HG03196 (cell line): ENCODE data around the gene SF3B5.
A peak's percentile ranks its signal among the peaks of the same experiment; 100 is the strongest.
"Not testable (repeated sequence)": the region's sequence is repeated elsewhere in the genome, so short reads cannot be mapped to it uniquely, and the experiment has no call there.

Experiments
- ATAC-seq: cut with Tn5 transposase; IDR thresholded peaks from one replicate; pipeline ENCODE4 v1.9.1; 2021; ENCODE audit not compliant: unreplicated experiment

Gene SF3B5

DNA sequence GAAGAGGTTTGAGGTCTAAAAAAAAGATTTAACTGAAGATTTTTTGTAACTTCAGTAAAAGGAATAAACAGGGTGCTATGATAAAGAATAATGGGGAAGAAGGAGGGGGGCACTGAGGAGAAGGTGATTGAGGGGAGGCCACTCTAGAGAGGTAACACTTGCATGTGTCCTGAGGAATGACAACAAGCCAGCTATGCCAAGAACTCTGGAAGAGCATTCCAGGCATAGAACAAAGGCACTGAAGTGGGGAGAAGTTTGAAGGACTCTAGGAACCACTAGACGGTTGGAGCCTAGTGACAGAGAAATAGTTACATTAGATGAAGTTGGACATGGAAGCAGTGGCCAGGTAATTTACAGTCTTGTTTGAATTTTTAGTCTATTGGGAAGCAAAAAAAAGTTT is 10.8 kb upstream of the SF3B5 start:
- no peak for ATAC-seq

DNA sequence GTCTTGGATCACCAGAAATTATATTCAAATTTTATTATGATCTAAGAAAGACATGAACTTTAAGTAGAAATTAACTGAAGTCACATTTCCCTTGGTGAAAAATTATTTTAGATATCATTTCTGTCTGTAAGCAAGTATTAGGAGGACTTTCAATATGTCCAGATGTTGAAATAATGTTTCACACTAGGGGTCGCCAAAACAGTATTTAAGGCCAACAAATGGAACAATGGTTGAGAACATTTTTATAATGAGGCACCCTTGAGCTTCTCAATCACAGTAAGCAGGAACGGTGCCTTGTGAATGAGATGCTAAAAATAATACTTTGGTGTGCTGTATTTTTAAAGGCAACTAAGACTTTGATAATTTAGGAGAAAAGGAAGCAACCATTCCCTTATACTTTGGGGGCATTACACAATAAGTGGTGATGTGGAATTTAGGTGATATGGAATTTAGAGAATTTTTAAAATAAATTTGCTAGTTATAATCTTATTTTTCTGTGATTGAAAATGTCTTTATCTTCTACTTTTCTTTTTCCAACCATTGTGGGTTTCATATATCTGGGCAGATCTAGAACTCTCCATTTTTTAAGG is 9.6 kb upstream of the SF3B5 start:
- ATAC-seq = peak; percentile 82

DNA sequence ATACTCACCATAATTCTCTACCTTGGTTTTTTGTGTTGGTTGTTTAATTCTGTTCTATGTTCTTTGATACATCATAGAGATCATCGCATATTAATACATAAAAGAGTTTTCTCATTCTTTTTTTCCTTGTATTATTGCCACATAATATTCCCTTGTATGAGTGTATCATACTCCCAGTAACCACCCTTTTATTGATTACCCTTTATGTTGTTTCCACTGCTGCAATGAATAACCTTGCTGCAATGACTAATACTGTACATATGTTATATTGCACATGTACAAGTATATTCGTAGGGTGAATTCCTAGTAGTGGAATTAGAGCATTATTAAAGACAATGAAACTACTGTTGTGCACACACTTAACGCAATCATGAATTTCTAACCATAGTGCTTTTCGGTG is 9.1 kb upstream of the SF3B5 start:
- ATAC-seq = no peak

DNA sequence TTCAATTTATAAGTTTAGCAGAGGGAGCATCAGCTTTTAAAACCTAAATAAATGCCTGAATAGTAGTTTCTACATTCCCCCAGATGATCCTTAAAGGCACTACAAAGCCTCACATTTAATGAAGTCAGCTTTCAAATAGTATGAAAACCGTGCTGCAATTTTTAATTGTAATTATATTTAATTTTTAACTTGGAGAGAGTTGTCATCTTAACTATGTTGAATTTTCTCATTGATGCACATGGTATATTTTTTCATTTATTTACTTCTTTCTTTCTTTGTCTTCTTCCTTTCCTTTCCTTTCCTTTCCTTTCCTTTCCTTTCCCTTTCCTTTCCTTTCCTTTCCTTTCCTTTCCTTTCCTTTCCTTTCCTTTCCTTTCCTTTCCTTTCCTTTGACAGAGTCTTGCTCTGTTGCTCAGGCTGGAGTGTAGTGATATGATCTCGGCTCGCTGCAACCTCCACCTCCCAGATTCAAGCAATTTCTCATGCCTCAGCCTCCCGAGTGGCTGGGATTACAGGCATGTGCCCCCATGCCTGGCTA is 7.7 kb upstream of the SF3B5 start:
- no peak for ATAC-seq

DNA sequence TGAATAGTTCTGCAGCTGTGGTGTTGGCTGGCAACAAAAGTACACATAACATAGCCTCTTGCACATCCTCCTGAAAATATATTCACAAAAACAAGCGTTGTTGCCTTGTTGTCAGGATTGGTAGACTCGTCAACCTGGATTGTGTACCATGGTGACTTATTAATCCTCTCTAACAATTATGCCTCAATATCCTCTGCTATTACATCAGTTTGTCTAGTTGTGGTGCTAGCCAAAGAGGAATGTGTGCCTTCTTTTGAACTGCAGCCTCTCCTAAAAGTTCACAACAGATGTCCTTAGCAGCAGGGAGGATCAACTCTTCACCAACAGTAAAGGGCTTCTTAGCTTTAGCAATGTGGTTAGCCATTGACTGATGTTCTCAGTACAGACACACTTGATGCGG is 3.6 kb upstream of the SF3B5 start:
- ATAC-seq = no peak

DNA sequence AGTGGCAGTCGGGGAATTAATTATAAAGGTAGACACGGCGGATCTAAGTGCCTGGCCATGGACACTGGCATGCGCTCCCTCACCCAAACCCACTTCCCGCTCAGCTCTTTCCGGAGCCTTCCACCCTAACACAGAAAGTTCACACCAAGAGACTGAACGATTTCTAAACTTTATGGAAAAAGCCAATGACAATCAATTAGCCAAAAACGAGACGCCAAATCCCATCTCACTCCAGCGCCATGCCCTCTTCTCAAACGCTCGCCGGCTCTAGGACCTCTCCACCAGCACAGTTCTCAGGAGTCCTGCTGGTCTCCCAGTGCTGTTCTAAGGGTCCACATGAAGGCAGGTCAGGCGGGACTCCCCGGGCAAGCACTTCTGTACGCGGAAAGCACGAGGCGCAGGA is 641 bp downstream of the SF3B5 start:
- ATAC-seq = peak; percentile 4

DNA sequence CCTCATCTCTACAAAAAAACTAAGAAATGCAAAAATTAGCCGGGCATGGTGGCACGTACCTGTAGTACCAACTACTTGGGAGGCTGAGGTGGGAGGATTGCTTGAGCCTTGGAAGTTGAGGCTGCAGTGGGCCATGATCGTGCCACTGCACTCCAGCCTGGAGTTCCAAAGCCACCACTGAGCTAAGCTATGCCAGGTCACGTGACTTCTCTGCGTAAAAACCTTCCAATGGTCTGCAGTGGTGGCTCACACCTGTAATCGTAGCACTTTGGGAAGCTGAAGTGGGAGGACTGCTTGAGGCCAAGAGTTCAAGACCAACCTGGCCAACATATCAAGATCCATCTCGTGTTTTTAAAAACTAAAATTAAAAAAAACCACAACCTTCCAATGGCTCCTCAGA is 1.7 kb downstream of the SF3B5 start:
- no peak for ATAC-seq

DNA sequence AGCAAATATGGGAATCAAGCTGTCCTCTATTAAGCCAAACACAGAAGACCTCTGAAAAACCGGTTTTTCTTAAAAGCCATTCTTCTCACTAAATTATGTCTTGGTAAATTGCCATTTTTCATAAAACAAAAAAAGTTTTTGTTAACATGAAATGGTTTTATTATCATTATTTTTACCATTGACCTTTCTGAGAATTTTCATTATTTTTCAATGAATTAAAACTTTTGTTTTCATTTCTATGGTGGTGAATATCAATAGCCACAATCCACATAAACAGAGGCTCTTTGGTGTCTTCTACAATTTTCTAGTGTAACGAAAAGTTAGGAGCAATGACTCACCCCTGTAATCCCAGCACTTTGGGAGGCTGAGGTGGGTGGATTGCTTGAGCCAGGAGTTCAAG is 2.1 kb downstream of the SF3B5 start:
- no peak for ATAC-seq

DNA sequence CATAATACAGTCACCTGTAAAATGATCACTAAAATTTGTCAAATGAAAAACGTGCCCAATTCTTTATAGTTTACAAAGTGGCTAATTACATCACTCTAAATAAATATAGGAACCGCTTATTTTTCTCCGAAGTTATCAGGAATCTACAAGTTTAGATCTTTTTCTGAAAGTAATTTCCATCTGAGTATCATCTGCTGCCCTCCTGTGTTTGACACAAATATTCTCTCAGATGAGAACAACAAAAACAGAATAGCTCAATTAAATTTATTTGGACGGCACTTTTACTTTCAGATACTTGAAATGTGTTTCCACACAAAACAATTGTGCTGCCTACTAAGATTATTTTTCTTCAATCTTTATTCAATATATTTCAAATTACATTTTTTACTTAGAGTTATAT is 5.0 kb downstream of the SF3B5 start:
- ATAC-seq = no peak

DNA sequence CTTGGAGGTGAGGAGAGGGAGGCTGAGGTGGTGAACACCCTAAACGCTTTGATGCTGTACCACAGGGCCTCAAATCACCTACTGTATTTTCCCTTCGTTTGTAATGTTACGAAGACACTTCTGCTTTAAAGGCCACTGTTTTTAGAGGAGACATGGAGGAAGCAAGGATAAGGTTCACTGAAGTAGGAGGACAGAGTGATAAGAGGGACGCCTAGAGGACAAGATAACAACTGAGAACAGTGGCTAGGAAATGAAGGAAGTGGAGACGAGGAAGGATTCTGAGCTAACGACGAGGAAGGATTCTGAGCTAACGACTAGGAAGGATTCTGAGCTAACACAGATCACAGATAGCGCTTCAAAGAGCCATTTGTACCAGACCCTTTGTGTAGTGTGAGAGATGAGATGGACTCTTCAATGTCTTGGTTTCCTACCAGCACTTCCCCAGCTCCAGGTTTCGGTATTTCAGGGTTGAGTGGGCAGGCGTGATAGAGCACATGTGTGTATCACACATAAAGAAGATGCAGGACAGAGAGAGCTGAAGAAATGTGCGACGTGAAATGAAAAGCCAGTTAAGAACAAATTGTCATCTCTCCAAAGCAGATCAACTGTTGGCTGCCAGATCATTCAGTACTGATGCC is 7.5 kb downstream of the SF3B5 start:
- ATAC-seq = no peak

DNA sequence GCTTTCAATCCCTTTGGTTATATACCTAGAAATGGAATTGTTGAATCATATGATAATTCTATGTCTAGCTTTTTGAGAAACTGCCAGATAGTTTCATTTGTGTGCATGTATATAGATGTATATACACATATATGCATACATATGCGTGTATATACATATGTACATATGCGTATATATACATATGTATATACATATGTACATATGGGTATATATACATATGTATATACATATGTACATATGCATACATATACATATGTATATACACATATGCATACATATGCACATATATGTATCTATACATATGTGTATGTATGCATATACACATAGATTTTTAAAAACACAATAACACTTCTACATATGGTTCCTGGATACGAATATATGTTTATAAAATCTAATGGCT is 8.4 kb downstream of the SF3B5 start:
- ATAC-seq = no peak

DNA sequence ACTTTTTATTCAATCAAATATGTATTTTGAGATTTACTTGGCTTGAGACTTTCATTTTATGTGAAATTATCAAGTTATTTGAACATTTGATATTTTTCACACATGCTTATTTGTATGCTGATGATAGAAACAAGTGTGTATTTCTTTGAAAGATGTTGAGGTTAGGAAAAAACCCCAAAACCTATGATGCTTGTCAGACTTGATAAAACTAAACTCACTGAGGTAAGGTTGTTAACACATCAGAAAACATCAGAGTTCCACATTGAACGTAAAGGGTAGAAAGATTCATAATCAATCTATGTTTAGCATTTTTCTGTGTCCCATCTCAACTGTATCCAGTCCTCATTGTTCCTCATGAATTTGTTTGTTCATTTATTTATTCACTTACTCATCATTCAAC is 12.2 kb downstream of the SF3B5 start:
- no peak for ATAC-seq

DNA sequence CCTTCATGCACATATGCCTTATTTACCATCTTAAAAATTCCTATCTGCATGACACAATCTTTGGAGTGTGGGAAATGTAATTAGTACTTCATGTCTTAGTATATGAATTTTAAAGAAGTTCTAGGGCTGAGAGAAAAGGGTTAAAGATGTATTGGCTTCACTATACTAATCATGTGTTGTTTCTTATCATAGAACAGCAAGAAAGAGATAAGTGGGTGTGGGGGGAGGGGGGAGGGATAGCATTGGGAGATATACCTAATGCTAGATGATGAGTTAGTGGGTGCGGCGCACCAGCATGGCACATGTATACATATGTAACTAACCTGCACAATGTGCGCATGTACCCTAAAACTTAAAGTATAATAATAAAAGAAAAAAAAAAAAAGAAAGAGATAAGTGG is 13.0 kb downstream of the SF3B5 start:
- not testable (repeated sequence) for ATAC-seq

DNA sequence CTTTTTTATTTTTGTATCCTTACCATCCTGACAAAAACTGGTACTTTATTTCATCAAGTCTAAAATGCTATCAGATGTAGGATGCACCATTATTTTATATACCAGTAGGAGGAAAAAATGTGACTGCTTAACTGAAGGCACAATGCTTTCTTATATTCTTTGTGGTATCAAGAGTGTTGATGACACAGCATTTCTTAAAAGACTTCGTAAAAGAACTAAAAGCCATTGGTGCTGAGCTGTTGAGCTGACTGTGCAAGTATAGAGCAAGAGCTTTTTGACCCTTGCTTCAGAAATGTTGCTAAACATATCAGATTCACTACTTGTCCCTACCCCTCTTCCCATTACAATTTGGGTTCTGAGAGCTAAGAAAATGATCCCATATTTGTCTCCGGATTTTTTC is 17.5 kb downstream of the SF3B5 start:
- ATAC-seq = no peak

DNA sequence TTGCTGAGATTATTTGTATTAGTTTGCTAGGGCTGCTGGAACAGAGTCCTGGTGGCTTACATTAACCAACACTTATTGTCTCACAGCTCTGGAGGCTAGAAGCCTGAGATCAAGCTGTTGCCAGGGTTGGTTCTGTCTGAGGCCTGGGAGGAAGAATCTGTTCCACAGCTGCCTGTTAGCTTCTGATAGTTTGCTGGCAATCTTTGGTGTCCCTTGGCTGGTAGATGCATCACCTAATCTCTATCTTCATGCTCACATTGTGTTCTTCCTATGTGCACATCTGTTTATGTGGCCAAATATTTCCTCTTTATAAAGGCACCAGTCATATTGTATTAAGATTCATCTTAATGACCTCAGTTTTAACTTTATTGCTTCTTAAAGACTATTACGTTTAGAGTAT is 19.5 kb downstream of the SF3B5 start:
- no peak for ATAC-seq

DNA sequence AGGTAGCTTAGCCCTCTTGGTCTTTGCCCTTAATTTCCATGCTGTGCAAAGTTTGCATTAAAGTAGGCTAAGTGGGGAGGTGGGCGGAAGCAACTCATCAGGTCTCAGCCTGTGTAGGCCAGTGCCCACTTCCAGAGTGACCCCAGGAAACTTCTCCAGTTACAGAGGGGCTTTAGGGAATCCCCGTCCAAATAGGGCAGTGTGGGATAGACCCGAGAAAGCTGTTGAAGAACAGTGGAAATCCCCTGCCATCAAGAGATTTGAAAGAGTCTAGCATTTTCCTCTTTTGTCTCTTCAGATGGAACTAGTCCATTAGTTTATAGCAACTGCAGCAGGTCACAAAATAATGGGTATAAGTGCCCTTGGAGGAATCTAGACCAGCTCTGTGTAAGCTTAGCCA is 20.2 kb downstream of the SF3B5 start:
- no peak for ATAC-seq

DNA sequence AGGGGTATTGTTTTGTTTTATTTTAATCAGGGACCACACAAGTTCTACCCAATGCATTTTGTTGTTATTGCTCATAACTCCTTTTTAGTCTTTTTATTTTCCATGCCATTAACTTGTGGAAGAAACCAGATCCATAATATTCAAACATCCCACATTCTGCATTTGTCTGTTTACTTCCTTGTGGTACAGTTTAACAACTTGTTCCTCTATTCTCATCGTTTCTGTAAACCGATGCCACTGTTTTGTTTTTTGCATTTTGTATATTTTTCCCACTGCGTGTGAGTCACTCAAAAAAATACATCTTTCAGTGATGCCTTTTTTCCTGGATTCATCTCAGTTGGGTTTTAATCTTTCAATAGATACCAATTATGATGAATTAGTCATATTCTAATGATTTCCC is 22.3 kb downstream of the SF3B5 start:
- no peak for ATAC-seq

DNA sequence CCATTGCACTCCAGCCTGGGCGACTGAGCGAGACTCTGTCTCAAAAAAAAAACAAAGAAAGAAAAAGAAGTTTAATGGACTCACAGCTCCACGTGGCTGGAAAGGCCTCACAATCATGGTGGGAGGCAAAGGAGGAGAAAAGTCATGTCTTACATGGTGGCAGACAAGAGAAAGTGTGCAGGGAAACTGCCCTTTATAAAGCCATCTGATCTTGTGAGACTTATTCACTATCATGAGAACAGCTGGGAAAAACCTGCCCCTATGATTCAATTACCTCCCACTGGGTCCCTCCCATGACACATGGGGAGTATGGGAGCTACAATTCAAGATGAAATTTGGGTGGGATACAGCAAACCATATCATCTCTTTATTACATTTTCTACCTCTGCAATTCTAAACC is 25.9 kb downstream of the SF3B5 start:
- ATAC-seq = no peak

DNA sequence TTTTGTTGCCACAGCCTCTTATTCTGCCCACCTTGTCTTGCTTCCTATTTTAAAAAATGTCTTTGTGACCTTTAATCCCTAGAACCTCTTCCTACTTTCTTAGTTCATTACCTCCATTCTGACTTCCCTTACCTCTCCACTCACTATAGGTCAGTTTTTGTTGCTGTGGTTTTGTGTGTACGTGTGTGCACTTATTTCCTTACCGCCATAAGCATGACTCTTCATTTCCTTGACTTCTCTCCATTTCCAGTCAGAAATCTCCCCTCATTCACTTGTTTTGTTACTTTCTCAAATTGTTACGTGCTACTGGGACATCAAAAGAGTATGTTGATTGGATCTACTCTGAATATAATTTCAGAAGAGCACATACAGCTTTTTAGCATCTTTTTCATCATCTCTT is 26.6 kb downstream of the SF3B5 start:
- no peak for ATAC-seq

DNA sequence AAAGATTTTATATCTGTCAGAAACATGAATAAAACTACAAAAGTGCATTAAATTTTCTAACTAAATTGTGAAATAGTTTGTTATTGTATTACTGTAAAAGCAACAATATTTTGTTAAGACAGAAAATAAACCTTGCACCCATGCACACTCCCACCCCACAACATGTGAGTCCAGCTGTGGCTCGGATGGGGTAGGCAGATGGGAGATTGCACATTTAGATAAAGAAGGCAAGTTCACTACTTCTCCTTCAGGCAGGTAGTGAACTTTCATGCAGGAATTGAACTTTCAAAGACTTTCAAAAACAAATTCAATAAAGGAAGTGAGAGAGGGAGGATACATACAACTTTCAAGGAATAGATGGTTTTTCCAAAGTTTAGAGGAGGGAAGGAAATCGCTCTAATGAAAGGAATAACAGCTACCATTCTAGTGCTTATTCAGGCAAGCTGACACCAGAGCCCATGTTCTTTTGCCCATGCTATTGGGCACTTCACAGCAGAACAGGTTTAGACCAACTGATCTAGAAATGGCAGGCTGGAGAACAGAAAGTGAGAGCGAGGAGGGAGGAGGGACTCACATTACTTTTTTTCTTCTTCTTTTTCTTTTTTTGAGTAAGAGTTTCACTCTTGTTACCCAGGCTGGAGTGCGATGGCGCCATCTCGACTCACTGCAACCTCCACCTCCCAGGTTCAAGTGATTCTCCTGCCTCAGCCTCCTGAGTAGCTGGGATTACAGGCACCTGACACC is 28.5 kb downstream of the SF3B5 start:
- peak; percentile 36 for ATAC-seq

DNA sequence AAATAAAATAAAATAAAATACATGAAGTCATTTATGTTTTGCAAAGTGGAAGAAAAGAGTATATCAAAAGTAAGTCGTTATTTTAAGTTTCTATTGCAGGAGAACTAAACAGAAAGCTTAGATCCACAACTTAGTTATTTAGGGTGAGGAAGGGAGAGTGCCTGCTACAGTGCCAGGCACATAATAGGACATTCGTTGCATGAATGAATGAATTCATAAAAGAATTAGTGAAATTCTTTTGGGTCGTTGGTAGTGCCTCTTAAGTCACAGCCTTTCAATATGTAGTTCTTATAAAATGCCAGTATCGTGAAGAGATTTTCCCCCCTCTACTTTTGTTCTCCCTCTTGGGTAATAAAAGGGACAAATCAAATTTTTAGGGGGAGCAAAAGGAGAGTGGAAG is 29.1 kb downstream of the SF3B5 start:
- ATAC-seq = no peak

DNA sequence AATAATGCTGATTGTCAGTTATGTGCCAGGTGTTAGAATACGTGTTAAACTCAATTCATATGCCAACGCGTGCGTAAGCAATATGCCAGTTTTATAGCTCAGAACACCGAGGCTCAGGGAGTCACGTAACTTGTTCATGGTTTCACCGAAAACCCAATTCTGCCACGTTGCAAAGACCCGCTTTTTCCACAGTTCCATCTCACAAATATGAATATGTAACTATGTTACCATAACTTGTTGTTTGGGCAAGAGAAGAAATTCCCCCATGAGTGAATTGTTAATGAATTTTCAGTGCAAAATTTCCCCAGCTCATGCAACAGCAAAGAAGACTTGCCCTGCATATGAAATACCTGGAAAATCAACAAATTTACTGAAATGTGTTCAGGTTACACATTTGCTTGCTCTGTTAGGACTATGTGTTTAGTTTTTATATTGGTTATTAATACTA is 30.1 kb downstream of the SF3B5 start:
- ATAC-seq = no peak
